ENCODE data around the gene CTSZ.
"Not testable (repeated sequence)": the region's sequence is repeated elsewhere in the genome, so short reads cannot be mapped to it uniquely, and the experiment has no call there.

Gene CTSZ

DNA sequence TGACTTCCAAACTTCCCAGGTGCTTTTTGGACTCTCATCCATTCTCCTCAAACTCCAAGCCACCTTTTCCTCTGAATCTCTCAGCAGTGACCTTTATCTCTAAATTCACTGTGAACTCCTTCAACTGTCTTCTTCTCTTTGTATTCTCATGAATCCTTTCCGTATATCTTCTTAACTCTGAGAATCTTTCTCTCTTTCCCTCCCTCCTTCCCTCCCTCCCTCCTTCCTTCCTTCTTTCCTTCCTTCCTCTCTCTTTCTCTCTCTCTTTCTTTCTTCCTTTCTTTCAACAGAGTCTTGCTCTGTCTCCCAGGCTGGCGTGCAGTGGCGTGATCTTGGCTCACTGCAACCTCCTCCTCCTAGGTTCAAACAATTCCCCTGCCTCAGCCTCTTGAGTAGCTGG is 39.8 kb upstream of the CTSZ start:
- no peak for TF ChIP-seq CTCF (conservative IDR thresholded peaks at IDR 0.05; ENCODE audit: low read depth)
- ChIA-PET CTCF (interaction anchor here (0.6 to 0.7 kb wide), 2 partner anchors 31 to 943 kb away, joined by 3 read pairs; no protein-coding TSS in a partner anchor), POLR2A (ENCODE audit: low non-redundant PET) (no interaction called here)
- no peak for DNase-seq (ENCODE audit: low spot score)
- no peak overlapping the region for H3K27ac ChIP-seq

- no peak for DNase-seq (ENCODE audit: low spot score)
- H3K27ac ChIP-seq = no peak overlapping the region
- POLR2A ChIA-PET (ENCODE audit: low non-redundant PET) = no interaction called here
- TF ChIP-seq CTCF (conservative IDR thresholded peaks at IDR 0.05; ENCODE audit: low read depth) = no peak
- CTCF ChIA-PET = no interaction called here
Measured at GRCh38 chr20:59044796-59045195, 37.7 kb upstream of the CTSZ start.

- ChIA-PET CTCF (interaction anchor here (0.6 kb wide), 1 partner anchor 214 kb away, joined by 3 read pairs; no protein-coding TSS in a partner anchor), POLR2A (ENCODE audit: low non-redundant PET) (no interaction called here)
- DNase-seq (ENCODE audit: low spot score) = no peak
- TF ChIP-seq CTCF (conservative IDR thresholded peaks at IDR 0.05; ENCODE audit: low read depth) = no peak
- no peak overlapping the region for H3K27ac ChIP-seq
Measured at GRCh38 chr20:59044295-59044694, 37.2 kb upstream of the CTSZ start.

- POLR2A ChIA-PET (ENCODE audit: low non-redundant PET) = interaction anchor here (0.6 to 1.4 kb wide), 2 partner anchors 11 to 143 kb away, joined by 3 to 5 read pairs; no protein-coding TSS in a partner anchor
- CTCF ChIA-PET = interaction anchor here (0.6 to 0.8 kb wide), 2 partner anchors 214 to 387 kb away, joined by 3 read pairs; no protein-coding TSS in a partner anchor
- no peak for DNase-seq (ENCODE audit: low spot score)
- TF ChIP-seq CTCF (conservative IDR thresholded peaks at IDR 0.05; ENCODE audit: low read depth) = no peak
- no peak overlapping the region for H3K27ac ChIP-seq
Measured at GRCh38 chr20:59043698-59044097, 36.6 kb upstream of the CTSZ start.

GRCh38 chr20:59042796-59043631 is 36.0 kb upstream of the CTSZ start:
- no peak for TF ChIP-seq CTCF (conservative IDR thresholded peaks at IDR 0.05; ENCODE audit: low read depth)
- ChIA-PET POLR2A (ENCODE audit: low non-redundant PET) (interaction anchor here (0.6 to 1.5 kb wide), 4 partner anchors 11 to 142 kb away, joined by 3 to 7 read pairs (median 4); partner anchors contain the start of gene ATP5F1E), CTCF (interaction anchor here (0.6 to 0.8 kb wide), 2 partner anchors 139 to 387 kb away, joined by 3 read pairs; no protein-coding TSS in a partner anchor)
- peak overlapping the region; percentile 72 for H3K27ac ChIP-seq
- peak; percentile 99 for DNase-seq (ENCODE audit: low spot score)

- CTCF ChIA-PET = interaction anchor here (0.6 kb wide), 1 partner anchor 138 kb away, joined by 3 read pairs; no protein-coding TSS in a partner anchor
- TF ChIP-seq CTCF (conservative IDR thresholded peaks at IDR 0.05; ENCODE audit: low read depth) = no peak
- POLR2A ChIA-PET (ENCODE audit: low non-redundant PET) = interaction anchor here (0.6 to 1.5 kb wide), 5 partner anchors 10 to 141 kb away, joined by 3 to 7 read pairs (median 3); partner anchors contain the start of gene ATP5F1E
- DNase-seq (ENCODE audit: low spot score) = peak; percentile 65
- peak within 1 kb of the TSS; percentile 72 for H3K27ac ChIP-seq
Measured at GRCh38 chr20:59042151-59042795, 35.2 kb upstream of the CTSZ start, which contains the start of gene PRELID3B. Gene PRELID3B (minus strand): TSS chr20:59042786. CDS start chr20:59042730, 56 bp downstream.

GRCh38 chr20:59041487-59041886 is 34.4 kb upstream of the CTSZ start:
- POLR2A ChIA-PET (ENCODE audit: low non-redundant PET) = interaction anchor here (0.7 to 1.5 kb wide), 2 partner anchors 9 to 33 kb away, joined by 3 read pairs; partner anchors contain the start of gene ATP5F1E
- CTCF ChIA-PET; DNase-seq (ENCODE audit: low spot score); H3K27ac ChIP-seq: not testable (repeated sequence)
